DMS53 treated with DMSO at 0.1 percent for 48 hours (cell line): ENCODE measurements around the gene WNT4.
"Not testable (repeated sequence)": the region's sequence is repeated elsewhere in the genome, so short reads cannot be mapped to it uniquely, and the experiment has no call there.

Experiments used
- DNase-seq: peaks from one replicate; lab custom pipeline; 2025; ENCODE audit not compliant: unreplicated experiment; lab: John Stamatoyannopoulos, UW

The WNT4 gene

GRCh38 chr1:22114083-22115012, 28.5 kb downstream of the WNT4 start:
- no peak for DNase-seq

- DNase-seq: no peak
Measured at GRCh38 chr1:22112554-22112953, 30.3 kb downstream of the WNT4 start.

GRCh38 chr1:22111620-22112019, 31.3 kb downstream of the WNT4 start:
- no peak for DNase-seq

GRCh38 chr1:22111115-22111514, 31.8 kb downstream of the WNT4 start:
- DNase-seq: no peak

- DNase-seq: no peak
Measured at GRCh38 chr1:22110016-22110415, 32.9 kb downstream of the WNT4 start.

- DNase-seq: no peak
Measured at GRCh38 chr1:22108339-22109105, 34.4 kb downstream of the WNT4 start.

- no peak for DNase-seq
Measured at GRCh38 chr1:22107126-22107525, 35.8 kb downstream of the WNT4 start.

- peak; percentile 59 for DNase-seq
Measured at GRCh38 chr1:22105611-22106207, 37.2 kb downstream of the WNT4 start.

GRCh38 chr1:22104865-22105437, 37.9 kb downstream of the WNT4 start:
- no peak for DNase-seq

- DNase-seq: no peak
Measured at GRCh38 chr1:22104094-22104493, 38.8 kb downstream of the WNT4 start.

GRCh38 chr1:22102746-22103145, 40.2 kb downstream of the WNT4 start:
- DNase-seq: no peak

GRCh38 chr1:22101995-22102394, 40.9 kb downstream of the WNT4 start:
- DNase-seq: no peak

- no peak for DNase-seq
Measured at GRCh38 chr1:22101199-22101598, 41.7 kb downstream of the WNT4 start.

- DNase-seq: no peak
Measured at GRCh38 chr1:22100168-22100567, 42.7 kb downstream of the WNT4 start.

GRCh38 chr1:22098752-22099151, 44.1 kb downstream of the WNT4 start:
- no peak for DNase-seq

- no peak for DNase-seq
Measured at GRCh38 chr1:22096463-22096862, 46.4 kb downstream of the WNT4 start.

GRCh38 chr1:22096036-22096435, 46.9 kb downstream of the WNT4 start:
- DNase-seq: no peak

- DNase-seq: no peak
Measured at GRCh38 chr1:22093513-22093912, 49.4 kb downstream of the WNT4 start.

GRCh38 chr1:22092026-22092768, 50.7 kb downstream of the WNT4 start:
- DNase-seq: not testable (repeated sequence)

- no peak for DNase-seq
Measured at GRCh38 chr1:22090867-22091266, 52.0 kb downstream of the WNT4 start.

GRCh38 chr1:22089787-22090186, 53.1 kb downstream of the WNT4 start:
- DNase-seq: no peak
